LNCAP (cell line): ENCODE results near the gene TLE3.

Experiments used
- CTCF ChIP-seq: fragments of 450-650 bp; IDR thresholded peaks from 2 replicates; pipeline ENCODE4 v1.5.1; 2017; ENCODE audit warnings: mild to moderate bottlenecking

Gene TLE3

GRCh38 chr15:70030851-70031250, 66.9 kb downstream of the TLE3 start:
- TF ChIP-seq CTCF: no peak

- no peak for TF ChIP-seq CTCF
Measured at GRCh38 chr15:70029297-70029701, 68.4 kb downstream of the TLE3 start.

GRCh38 chr15:70027518-70027917, 70.2 kb downstream of the TLE3 start:
- TF ChIP-seq CTCF: no peak

GRCh38 chr15:70026991-70027390, 70.7 kb downstream of the TLE3 start:
- TF ChIP-seq CTCF: no peak

GRCh38 chr15:70025413-70026296, 72.1 kb downstream of the TLE3 start:
- no peak for TF ChIP-seq CTCF

GRCh38 chr15:70024521-70024920, 73.2 kb downstream of the TLE3 start:
- no peak for TF ChIP-seq CTCF

GRCh38 chr15:70023769-70024491, 73.8 kb downstream of the TLE3 start:
- no peak for TF ChIP-seq CTCF
